T-helper 2 cell treated with Interferon-gamma antibody and Interleukin-4, amounts not matched to agents 5 μg/mL and 100 μg/mL, for 36 hours (primary cell): Measurements from ENCODE around the gene ZNF804A.

Experiments
- DNase-seq: peaks from one replicate; pipeline ENCODE4 v3.0.0; 2021; ENCODE audit warnings: low spot score
- H3K27ac Mint-ChIP-seq: one replicate; pipeline ENCODE4 v1.8.0; 2021; ENCODE audit warnings: mild to moderate bottlenecking, mixed read lengths
- H3K27me3 Mint-ChIP-seq: one replicate; pipeline ENCODE4 v1.8.0; 2021; ENCODE audit warnings: low read depth, mixed read lengths
- H3K36me3 Mint-ChIP-seq: one replicate; pipeline ENCODE4 v1.8.0; 2021; ENCODE audit warnings: low read depth, mixed read lengths
- H3K4me1 Mint-ChIP-seq: one replicate; pipeline ENCODE4 v1.8.0; 2021; ENCODE audit warnings: low read depth, mixed read lengths
- H3K4me3 Mint-ChIP-seq: one replicate; pipeline ENCODE4 v1.8.0; 2022; ENCODE audit warnings: mild to moderate bottlenecking, moderate library complexity, mixed read lengths
- H3K9me3 Mint-ChIP-seq: one replicate; pipeline ENCODE4 v1.8.0; 2021; ENCODE audit warnings: mixed read lengths

Gene ZNF804A

DNA sequence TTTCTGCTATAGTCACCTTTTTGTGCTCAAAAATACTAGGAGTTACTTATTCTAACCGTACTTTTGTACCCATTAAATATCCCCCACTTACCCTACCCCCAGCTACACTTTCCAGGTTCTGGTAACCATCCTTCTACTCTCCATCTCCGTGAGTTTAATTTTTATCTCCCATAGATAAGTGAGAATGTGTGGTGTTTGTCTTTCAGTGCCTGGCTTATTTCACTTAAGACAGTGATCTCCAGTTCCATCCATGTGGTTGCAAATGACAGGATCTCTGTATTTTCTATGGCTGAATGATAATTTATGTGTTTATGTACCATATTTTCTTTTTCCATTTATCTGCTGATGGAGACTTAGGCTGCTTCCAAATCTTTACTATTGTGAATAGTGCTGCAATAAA, 323.3 kb downstream of the ZNF804A start:
- no peak overlapping the region for H3K27ac Mint-ChIP-seq
- H3K4me3 Mint-ChIP-seq, result no peak overlapping the region
- no peaks in the 10 kb centered on the region for H3K4me1 Mint-ChIP-seq
- DNase-seq, result no peak
- H3K36me3 Mint-ChIP-seq, result no peaks in the 10 kb centered on the region
- peaks cover 31% of the 10 kb centered on the region for H3K9me3 Mint-ChIP-seq
- no peaks in the 10 kb centered on the region for H3K27me3 Mint-ChIP-seq

- H3K4me1 Mint-ChIP-seq, result no peaks in the 10 kb centered on the region
Observed at GRCh38 chr2:184923751-184924150, 325.4 kb downstream of the ZNF804A start.

DNA sequence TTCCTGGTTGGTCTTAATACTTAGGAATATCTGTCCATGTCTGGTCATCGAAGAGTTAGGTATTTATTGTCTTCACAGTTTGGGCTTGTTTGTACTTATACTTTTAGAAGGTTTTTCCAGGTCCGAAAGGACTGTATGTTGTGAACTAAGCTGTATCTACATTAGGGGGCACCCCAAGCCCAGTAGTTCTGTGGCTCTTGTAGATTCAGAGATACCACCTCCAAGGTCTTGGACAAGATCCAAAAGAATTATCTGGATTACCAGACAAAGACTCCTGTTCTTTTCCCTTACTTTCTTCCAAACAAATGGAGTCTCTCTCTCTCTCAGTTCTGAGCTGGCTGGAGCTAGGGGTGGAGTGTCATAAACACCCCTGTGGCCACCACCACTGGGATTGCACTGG, 328.7 kb downstream of the ZNF804A start:
- DNase-seq, result no peak
- no peaks in the 10 kb centered on the region for H3K36me3 Mint-ChIP-seq
- no peak overlapping the region for H3K27ac Mint-ChIP-seq
- H3K27me3 Mint-ChIP-seq, result no peaks in the 10 kb centered on the region
- H3K9me3 Mint-ChIP-seq, result peaks cover 41% of the 10 kb centered on the region
- no peaks in the 10 kb centered on the region for H3K4me1 Mint-ChIP-seq
- H3K4me3 Mint-ChIP-seq, result no peak overlapping the region

More at GRCh38 chr2:184923751-184924150, 325.4 kb downstream of the ZNF804A start:
- Mint-ChIP-seq H3K27me3 (no peaks in the 10 kb centered on the region), H3K9me3 (peaks cover 36% of the 10 kb centered on the region), H3K27ac (no peak overlapping the region), H3K4me3 (no peak overlapping the region), H3K36me3 (no peaks in the 10 kb centered on the region)
- DNase-seq, result no peak

DNA sequence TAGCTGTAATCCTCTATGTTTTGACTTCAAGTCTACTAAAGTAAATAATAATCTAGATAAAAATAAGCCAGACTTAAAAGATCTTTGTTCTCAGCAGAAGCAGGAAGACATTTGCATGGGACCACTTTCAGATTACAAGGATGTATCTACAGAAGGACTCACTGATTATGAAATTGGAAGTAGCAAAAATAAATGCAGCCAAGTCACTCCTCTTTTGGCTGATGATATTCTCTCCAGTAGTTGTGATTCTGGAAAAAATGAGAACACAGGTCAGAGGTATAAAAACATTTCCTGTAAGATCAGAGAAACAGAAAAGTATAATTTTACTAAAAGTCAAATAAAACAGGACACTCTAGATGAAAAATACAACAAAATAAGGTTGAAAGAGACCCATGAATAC, 338.4 kb downstream of the ZNF804A start:
- Mint-ChIP-seq H3K4me1 (no peaks in the 10 kb centered on the region), H3K9me3 (peaks cover 11% of the 10 kb centered on the region), H3K36me3 (no peaks in the 10 kb centered on the region), H3K4me3 (no peak overlapping the region), H3K27ac (no peak overlapping the region), H3K27me3 (no peaks in the 10 kb centered on the region)
- DNase-seq, result no peak

- Mint-ChIP-seq H3K4me3 (no peak overlapping the region), H3K36me3 (no peaks in the 10 kb centered on the region), H3K9me3 (peaks cover 6% of the 10 kb centered on the region), H3K4me1 (no peaks in the 10 kb centered on the region), H3K27me3 (no peaks in the 10 kb centered on the region), H3K27ac (no peak overlapping the region)
- DNase-seq, result no peak
Observed at GRCh38 chr2:184938221-184938985, 340.1 kb downstream of the ZNF804A start.

DNA sequence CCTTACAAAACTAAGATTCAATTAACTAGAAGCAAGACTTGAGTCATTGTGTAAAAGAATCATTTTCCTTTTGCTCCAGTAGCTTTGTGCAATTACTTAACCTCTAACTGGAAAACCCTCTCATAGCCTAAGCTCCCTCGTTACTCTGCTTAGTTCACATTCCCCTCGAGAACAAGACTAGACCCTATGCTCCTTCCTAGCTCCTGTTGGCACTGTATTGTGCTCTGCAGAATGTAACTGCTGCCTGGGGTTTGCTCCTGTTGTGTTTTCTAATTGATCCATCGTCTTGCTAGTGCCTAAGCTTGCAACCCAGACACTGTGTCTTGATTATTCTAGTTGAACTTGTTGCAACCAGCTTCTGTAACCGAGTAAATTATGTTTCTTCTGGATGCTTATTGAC, 347.0 kb downstream of the ZNF804A start:
- DNase-seq, result no peak
- Mint-ChIP-seq H3K4me1 (no peaks in the 10 kb centered on the region), H3K27ac (no peak overlapping the region), H3K4me3 (no peak overlapping the region), H3K27me3 (no peaks in the 10 kb centered on the region), H3K9me3 (no peaks in the 10 kb centered on the region), H3K36me3 (no peaks in the 10 kb centered on the region)

DNA sequence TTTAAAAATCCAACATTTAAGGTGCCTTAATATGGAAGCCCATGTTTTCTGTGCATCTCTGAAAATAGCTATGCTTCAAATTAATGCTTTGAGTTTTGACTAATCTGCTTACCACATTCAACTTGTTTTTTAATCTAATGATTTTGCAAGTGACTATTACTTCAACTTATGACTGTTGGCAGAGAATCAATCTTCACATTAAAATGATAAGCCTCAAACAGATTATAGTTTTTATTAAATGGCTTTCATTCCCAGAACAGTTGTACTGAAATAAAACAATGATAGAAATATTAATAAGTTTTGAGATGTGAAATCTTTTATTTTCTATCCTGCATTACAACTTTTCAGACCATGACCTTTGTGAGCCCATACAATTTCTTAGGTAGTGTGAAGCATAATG, 347.5 kb downstream of the ZNF804A start:
- Mint-ChIP-seq H3K27me3 (no peaks in the 10 kb centered on the region), H3K9me3 (no peaks in the 10 kb centered on the region), H3K4me3 (no peak overlapping the region), H3K27ac (no peak overlapping the region), H3K4me1 (no peaks in the 10 kb centered on the region), H3K36me3 (no peaks in the 10 kb centered on the region)
- DNase-seq, result no peak

GRCh38 chr2:184956856-184957255, 358.5 kb downstream of the ZNF804A start:
- no peak overlapping the region for H3K4me3 Mint-ChIP-seq
- no peaks in the 10 kb centered on the region for H3K36me3 Mint-ChIP-seq
- peaks cover 6% of the 10 kb centered on the region for H3K9me3 Mint-ChIP-seq
- H3K27me3 Mint-ChIP-seq, result no peaks in the 10 kb centered on the region
- H3K27ac Mint-ChIP-seq, result no peak overlapping the region
- H3K4me1 Mint-ChIP-seq, result no peaks in the 10 kb centered on the region
- no peak for DNase-seq

DNA sequence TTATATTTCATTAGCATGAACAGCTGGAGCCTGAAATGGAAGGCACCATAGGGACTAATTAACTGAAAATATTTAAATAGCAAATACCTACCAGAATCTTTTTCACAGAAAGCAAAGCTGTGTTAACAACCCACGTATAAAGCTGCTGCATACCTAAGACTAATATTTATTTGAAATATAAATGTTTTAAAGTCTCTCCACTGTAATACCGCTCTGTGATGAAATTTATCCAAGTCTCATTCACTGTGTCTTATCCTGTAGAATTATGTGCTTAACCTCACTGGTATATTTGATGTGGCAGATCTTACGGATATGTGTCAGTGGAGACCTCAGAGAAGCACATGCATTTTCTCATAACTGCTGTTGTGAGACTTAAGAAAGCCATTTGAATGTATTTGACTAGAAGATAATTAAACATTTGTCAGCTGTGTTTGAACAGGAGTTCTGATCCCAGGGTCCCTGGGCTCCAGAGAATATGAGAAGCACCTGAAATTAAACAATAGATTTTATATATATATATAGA, 373.3 kb downstream of the ZNF804A start:
- DNase-seq, result no peak
- Mint-ChIP-seq H3K4me3 (no peak overlapping the region), H3K27ac (no peak overlapping the region), H3K9me3 (peaks cover 3% of the 10 kb centered on the region), H3K4me1 (no peaks in the 10 kb centered on the region), H3K36me3 (no peaks in the 10 kb centered on the region), H3K27me3 (no peaks in the 10 kb centered on the region)
